ENCODE results near the gene LRGUK. TPM values are rescaled to one million over a fixed set of nuclear protein-coding genes. Genes with fewer than 3 reads are reported as not detected.

The LRGUK gene
- total and polyA plus RNA-seq, 8 donors, result 0.43 to 1.6 (median 0.90) TPM

DNA sequence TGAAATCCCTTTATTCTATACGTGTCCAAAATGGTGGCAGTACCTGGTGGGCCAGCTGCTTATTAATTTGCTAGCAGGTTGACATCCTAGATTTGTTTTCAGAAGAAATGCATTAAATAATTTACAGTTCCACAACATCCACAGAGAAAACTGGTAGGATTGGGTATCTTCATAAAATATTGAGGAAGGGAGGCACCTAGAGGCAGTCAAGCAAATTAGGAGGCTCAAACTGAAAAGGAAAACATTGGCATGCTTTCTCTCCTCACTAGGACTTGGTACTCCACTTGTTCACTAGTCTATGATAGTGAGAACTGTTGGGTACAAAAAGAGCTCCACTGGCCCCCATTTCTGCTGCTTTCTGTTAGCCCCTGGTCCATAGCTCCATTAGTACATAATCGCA lies 18.3 kb upstream of the LRGUK start:
- H3K9me3 ChIP-seq, result no peaks in the 10 kb centered on the region
- no peaks in the 10 kb centered on the region for H3K4me1 ChIP-seq
- WGBS, 2 donors, result 42 to 97% methylated on average over 2 of the region's 2 CpGs
- no peaks in the 10 kb centered on the region for H3K36me3 ChIP-seq
- TF ChIP-seq, protein P1, sequence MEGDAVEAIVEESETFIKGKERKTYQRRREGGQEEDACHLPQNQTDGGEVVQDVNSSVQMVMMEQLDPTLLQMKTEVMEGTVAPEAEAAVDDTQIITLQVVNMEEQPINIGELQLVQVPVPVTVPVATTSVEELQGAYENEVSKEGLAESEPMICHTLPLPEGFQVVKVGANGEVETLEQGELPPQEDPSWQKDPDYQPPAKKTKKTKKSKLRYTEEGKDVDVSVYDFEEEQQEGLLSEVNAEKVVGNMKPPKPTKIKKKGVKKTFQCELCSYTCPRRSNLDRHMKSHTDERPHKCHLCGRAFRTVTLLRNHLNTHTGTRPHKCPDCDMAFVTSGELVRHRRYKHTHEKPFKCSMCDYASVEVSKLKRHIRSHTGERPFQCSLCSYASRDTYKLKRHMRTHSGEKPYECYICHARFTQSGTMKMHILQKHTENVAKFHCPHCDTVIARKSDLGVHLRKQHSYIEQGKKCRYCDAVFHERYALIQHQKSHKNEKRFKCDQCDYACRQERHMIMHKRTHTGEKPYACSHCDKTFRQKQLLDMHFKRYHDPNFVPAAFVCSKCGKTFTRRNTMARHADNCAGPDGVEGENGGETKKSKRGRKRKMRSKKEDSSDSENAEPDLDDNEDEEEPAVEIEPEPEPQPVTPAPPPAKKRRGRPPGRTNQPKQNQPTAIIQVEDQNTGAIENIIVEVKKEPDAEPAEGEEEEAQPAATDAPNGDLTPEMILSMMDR (IDR thresholded peaks at IDR 0.05), result no peak
- H3K27me3 ChIP-seq, result no peaks in the 10 kb centered on the region
- FAIRE-seq, result no peak
- no peak overlapping the region for H3K4me3 ChIP-seq
- no peak for DNase-seq
- H3K27ac ChIP-seq, result no peak overlapping the region
- no peak for ATAC-seq
- intact Hi-C loops (cut with DNase I), result no loop called here

DNA sequence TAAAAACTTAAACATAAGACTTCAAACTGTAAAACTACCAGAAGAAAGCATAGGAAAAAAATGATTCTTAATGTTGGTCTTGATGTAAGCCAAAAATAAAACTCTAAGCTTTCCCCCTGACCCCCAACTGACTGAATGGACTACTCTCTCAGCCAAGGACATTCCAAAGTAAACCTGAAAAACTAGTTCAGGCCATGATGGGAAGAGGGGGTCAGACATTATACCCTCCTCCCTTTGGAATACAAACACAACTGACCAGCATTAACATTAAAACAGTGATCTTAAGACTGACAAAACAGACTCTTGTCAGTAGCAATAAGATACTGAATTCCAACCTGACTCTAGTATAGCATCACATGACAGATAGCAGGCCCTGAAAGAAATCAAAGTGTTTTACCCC lies 13.5 kb upstream of the LRGUK start:
- no peaks in the 10 kb centered on the region for H3K36me3 ChIP-seq

DNA sequence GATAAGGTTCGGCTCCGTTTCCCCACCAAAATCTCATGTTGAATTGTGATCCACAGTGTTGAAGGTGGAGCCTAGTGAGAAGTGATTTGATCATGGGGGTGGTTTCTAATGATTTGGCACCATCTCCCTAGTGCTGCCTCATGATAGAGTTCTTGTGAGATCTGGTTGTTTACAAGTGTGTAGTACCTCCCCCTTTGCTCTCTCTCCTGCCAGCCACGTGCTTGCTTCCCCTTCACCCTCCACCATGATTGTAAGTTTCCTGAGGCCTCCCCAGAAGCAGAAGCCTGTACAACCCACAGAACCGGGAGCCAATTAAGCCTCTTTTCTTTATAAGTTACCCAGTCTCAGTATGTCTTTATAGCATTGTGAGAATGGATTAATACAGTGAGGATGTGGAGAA lies 12.1 kb upstream of the LRGUK start:
- intact Hi-C loops (cut with DNase I), result no loop called here
- Histone ChIP-seq H3K9me3 (no peaks in the 10 kb centered on the region), H3K27ac (no peak overlapping the region), H3K4me1 (no peaks in the 10 kb centered on the region), H3K36me3 (no peaks in the 10 kb centered on the region), H3K4me3 (no peak overlapping the region), H3K27me3 (no peaks in the 10 kb centered on the region)
- no peak for FAIRE-seq
- no peak for DNase-seq
- 73 to 80% methylated on average over 4 of the region's 4 CpGs for whole genome bisulfite sequencing, 2 donors
- no peak for ATAC-seq
- TF ChIP-seq, protein P1 (IDR thresholded peaks at IDR 0.05), result no peak

More for the DNA sequence above, 13.5 kb upstream of the LRGUK start:
- Histone ChIP-seq H3K9me3 (no peaks in the 10 kb centered on the region), H3K4me1 (no peaks in the 10 kb centered on the region), H3K27ac (no peak overlapping the region), H3K4me3 (no peak overlapping the region), H3K27me3 (no peaks in the 10 kb centered on the region)
- ATAC-seq (no peak), DNase-seq (no peak), FAIRE-seq (no peak)
- TF ChIP-seq, protein P1 (IDR thresholded peaks at IDR 0.05), result no peak
- intact Hi-C loops (cut with DNase I), result no loop called here

DNA sequence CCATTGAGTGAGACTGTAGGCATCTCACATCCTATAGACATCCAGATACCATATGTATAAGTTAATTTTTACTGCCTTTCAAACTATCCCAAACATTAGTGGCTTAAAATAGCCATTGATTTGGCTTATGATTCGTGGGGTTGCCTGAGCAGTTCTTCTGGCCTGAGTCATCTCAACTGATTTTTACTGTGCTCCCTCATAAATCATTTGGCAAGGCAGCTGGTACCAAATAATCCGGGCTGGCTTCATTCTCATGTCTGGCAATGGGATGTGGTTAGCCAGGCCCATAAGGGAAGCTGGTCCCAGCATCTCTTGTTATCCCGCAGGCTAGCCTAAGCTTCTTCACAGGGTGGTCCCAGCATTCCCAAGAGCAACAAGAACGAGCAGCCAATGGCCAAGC lies 6.7 kb upstream of the LRGUK start:
- intact Hi-C loops (cut with DNase I), result no loop called here
- no peak for DNase-seq
- Histone ChIP-seq H3K4me3 (no peak overlapping the region), H3K27me3 (no peaks in the 10 kb centered on the region), H3K27ac (no peak overlapping the region), H3K4me1 (no peaks in the 10 kb centered on the region), H3K36me3 (no peaks in the 10 kb centered on the region), H3K9me3 (no peaks in the 10 kb centered on the region)
- TF ChIP-seq, protein P1 (IDR thresholded peaks at IDR 0.05), result no peak
- no peak for ATAC-seq
- 70 to 76% methylated on average over 4 of the region's 4 CpGs for WGBS, 2 donors
- FAIRE-seq, result no peak

DNA sequence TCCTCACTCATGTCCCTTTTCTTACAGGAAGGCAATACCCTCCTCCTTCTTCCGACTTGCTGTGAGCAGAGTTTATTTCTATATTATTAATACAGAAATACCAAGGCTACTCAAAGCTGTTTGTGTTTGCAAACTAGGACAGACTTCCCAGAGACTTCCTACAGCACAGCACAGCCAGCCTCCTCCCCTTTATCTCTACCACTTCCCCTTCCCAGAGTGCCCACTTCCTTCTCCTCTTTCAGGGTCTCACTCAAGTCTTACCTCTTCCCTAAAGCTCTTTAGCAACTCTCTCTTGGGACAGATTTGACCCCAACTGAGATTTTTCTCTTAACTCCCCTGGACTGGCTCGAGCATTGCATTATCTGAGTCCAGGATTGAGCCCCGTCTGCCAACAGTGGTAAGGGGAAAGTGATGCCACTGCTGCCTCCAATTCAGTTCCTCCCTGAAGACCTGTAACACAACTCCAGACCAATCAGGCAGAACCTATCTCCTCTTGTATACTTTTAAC lies 5.5 kb upstream of the LRGUK start:
- Histone ChIP-seq H3K9me3 (no peaks in the 10 kb centered on the region), H3K27me3 (no peaks in the 10 kb centered on the region), H3K4me1 (peaks cover 0 to 2% (median 0%) of the 10 kb centered on the region in 3 donors), H3K27ac (no peak overlapping the region), H3K36me3 (no peaks in the 10 kb centered on the region), H3K4me3 (no peak overlapping the region)
- 75 to 87% methylated on average over 3 of the region's 3 CpGs for WGBS, 2 donors
- DNase-seq (no peak), ATAC-seq (peak in 1 of 4 donors; percentile 46), FAIRE-seq (no peak)
- TF ChIP-seq, protein P1 (IDR thresholded peaks at IDR 0.05), result no peak
- intact Hi-C loops (cut with DNase I), result no loop called here
